K562 (cell line): ENCODE results near the gene PPY.
"Not testable (repeated sequence)": the region's sequence is repeated elsewhere in the genome, so short reads cannot be mapped to it uniquely, and the experiment has no call there.

Experiments used
- EGR1 ChIP-seq: fragments of 450-650 bp; conservative IDR thresholded peaks from 2 replicates; pipeline ENCODE4 v1.6.1; 2017; ENCODE audit warnings: mild to moderate bottlenecking
- JUND ChIP-seq, 2 experiments: IDR thresholded peaks; 2 replicates in 1 of 2; 3 replicates in 1 of 2; pipeline ENCODE4 v1.6.1; 2011; ENCODE audit warnings: borderline replicate concordance in 2 of 2, low read depth in 2 of 2, low read length in 2 of 2, improper control_type of control experiment in 1 of 2, missing biosample characterization in 1 of 2, missing genetic modification characterization in 1 of 2, missing genetic modification reagents in 1 of 2
- NCOR1 ChIP-seq: fragments of 450-650 bp; IDR thresholded peaks from 2 replicates; pipeline ENCODE4 v1.6.1; 2016; ENCODE audit warnings: mild to moderate bottlenecking, moderate library complexity
- POLR2AphosphoS5 ChIP-seq: IDR thresholded peaks from 2 replicates; pipeline ENCODE4 v1.6.1; 2011; ENCODE audit warnings: mild to moderate bottlenecking, low read depth, low read length, moderate library complexity; ENCODE audit not compliant: control insufficient read depth, insufficient read depth
- PTTG1 ChIP-seq: fragments of 450-650 bp; IDR thresholded peaks from 2 replicates; pipeline ENCODE4 v1.6.1; 2016; ENCODE audit warnings: low read depth, mild to moderate bottlenecking, missing genetic modification characterization, missing compliant biosample characterization
- RUNX1 ChIP-seq: sonication (generic); IDR thresholded peaks from 2 replicates; pipeline ENCODE4 v1.6.1; 2016; ENCODE audit warnings: antibody characterized with exemption, low read depth
- SMAD1 ChIP-seq: fragments of 150-350 bp; IDR thresholded peaks from 2 replicates; pipeline ENCODE4 v1.6.1; 2014; ENCODE audit warnings: low read length, low read depth; ENCODE audit not compliant: partially characterized antibody
- SP1 ChIP-seq: sonication (generic); formaldehyde crosslinking; IDR thresholded peaks from 2 replicates; pipeline ENCODE4 v1.8.1; 2022; ENCODE audit warnings: mild to moderate bottlenecking, missing genetic modification reagents
- TRIM24 ChIP-seq, 2 experiments: fragments of 450-650 bp; IDR thresholded peaks; 2 replicates each; pipeline ENCODE4 v1.6.1; 2016
- TRIM28 ChIP-seq: fragments of 450-650 bp; IDR thresholded peaks from 2 replicates; pipeline ENCODE4 v1.6.1; 2017
- ZFP36 ChIP-seq: fragments of 150-350 bp; IDR thresholded peaks from 2 replicates; pipeline ENCODE4 v1.6.1; 2018; ENCODE audit warnings: low read length, low read depth; ENCODE audit not compliant: partially characterized antibody
- TF ChIP-seq, protein P1 (sequence below), 3 experiments: IDR thresholded peaks in 2 of 3; conservative IDR thresholded peaks in 1 of 3; 2 replicates each; pipeline ENCODE4 v1.5.1; 2011 to 2012; ENCODE audit warnings: low read length in 3 of 3, mild to moderate bottlenecking in 3 of 3, control low read depth in 2 of 3, improper control_type of control experiment in 1 of 3, inconsistent platforms in 1 of 3, low read depth in 1 of 3, mixed read lengths in 1 of 3, moderate library complexity in 1 of 3; ENCODE audit not compliant: insufficient read depth in 2 of 3
- TF ChIP-seq, protein P2 (sequence below): sonication (generic); formaldehyde crosslinking; IDR thresholded peaks from 2 replicates; pipeline ENCODE4 v1.8.1; 2022; ENCODE audit warnings: missing genetic modification reagents

- TF ChIP-seq, protein P1, sequence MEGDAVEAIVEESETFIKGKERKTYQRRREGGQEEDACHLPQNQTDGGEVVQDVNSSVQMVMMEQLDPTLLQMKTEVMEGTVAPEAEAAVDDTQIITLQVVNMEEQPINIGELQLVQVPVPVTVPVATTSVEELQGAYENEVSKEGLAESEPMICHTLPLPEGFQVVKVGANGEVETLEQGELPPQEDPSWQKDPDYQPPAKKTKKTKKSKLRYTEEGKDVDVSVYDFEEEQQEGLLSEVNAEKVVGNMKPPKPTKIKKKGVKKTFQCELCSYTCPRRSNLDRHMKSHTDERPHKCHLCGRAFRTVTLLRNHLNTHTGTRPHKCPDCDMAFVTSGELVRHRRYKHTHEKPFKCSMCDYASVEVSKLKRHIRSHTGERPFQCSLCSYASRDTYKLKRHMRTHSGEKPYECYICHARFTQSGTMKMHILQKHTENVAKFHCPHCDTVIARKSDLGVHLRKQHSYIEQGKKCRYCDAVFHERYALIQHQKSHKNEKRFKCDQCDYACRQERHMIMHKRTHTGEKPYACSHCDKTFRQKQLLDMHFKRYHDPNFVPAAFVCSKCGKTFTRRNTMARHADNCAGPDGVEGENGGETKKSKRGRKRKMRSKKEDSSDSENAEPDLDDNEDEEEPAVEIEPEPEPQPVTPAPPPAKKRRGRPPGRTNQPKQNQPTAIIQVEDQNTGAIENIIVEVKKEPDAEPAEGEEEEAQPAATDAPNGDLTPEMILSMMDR (IDR thresholded peaks at IDR 0.05 in 2 of 3, conservative IDR thresholded peaks at IDR 0.05 in 1 of 3; ENCODE audit: insufficient read depth in 2 of 3, low read depth in 1 of 3, low read length in 3 of 3), result not testable (repeated sequence)
- TF ChIP-seq, protein P2, sequence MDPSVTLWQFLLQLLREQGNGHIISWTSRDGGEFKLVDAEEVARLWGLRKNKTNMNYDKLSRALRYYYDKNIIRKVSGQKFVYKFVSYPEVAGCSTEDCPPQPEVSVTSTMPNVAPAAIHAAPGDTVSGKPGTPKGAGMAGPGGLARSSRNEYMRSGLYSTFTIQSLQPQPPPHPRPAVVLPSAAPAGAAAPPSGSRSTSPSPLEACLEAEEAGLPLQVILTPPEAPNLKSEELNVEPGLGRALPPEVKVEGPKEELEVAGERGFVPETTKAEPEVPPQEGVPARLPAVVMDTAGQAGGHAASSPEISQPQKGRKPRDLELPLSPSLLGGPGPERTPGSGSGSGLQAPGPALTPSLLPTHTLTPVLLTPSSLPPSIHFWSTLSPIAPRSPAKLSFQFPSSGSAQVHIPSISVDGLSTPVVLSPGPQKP (CRISPR knock-in tag), result not testable (repeated sequence)
- TF ChIP-seq NCOR1; PTTG1 (tag); POLR2AphosphoS5; SP1 (CRISPR knock-in tag); ZFP36; SMAD1; RUNX1; TRIM28; TRIM24 (IDR thresholded peaks at IDR 0.05); JUND (IDR thresholded peaks at IDR 0.05; ENCODE audit: borderline replicate concordance, low read depth, low read length); JUND (tag; IDR thresholded peaks at IDR 0.05; ENCODE audit: borderline replicate concordance, low read depth, low read length); EGR1: not testable (repeated sequence)
Observed at GRCh38 chr17:43961292-43961691, 19.0 kb upstream of the PPY start.
